Caco-2 (cell line): ENCODE results near the gene SLC36A3. TPM values are rescaled to one million over a fixed set of nuclear protein-coding genes. Genes with fewer than 3 reads are reported as not detected.
"Not testable (repeated sequence)": the region's sequence is repeated elsewhere in the genome, so short reads cannot be mapped to it uniquely, and the experiment has no call there.

Experiments used
- BruUV-seq: library from RNA; stranded (reverse); fragments of 400-500 nt; replicated peaks from 2 replicates; lab custom pipeline; 2021; lab: Mats Ljungman, UMichigan
- CTCF ChIA-PET: fragments of 300-600 bp; sonication (Branson Sonifier 250); formaldehyde crosslinking; loops from one replicate; lab custom pipeline; 2022; ENCODE audit warnings: antibody characterized with exemption; lab: Charles Lee
- POLR2A ChIA-PET: fragments of 300-600 bp; sonication (Branson Sonifier 250); formaldehyde crosslinking; loops from one replicate; lab custom pipeline; 2022; ENCODE audit warnings: antibody characterized with exemption; lab: Charles Lee
- DNase-seq, 2 experiments: peaks; one replicate each; pipeline versions ENCODE4 v3.0.0 to v3.0.0-alpha.2; 2020 to 2022
- H3K27me3 ChIP-seq: replicated peaks from 2 replicates; pipeline ENCODE4 v1.6.0; 2011; ENCODE audit warnings: low read length; ENCODE audit not compliant: control insufficient read depth, insufficient read depth
- H3K36me3 ChIP-seq: 2 replicates; pipeline ENCODE4 v1.5.1; 2011; ENCODE audit warnings: low read length; ENCODE audit not compliant: control insufficient read depth, insufficient read depth
- H3K4me1 ChIP-seq: fragments of 250-450 bp; sonication (Bioruptor Pico); 2 replicates; pipeline ENCODE4 v1.5.1; 2020; ENCODE audit warnings: mild to moderate bottlenecking
- H3K4me3 ChIP-seq: 2 replicates; pipeline ENCODE4 v1.5.1; 2011; ENCODE audit warnings: low read depth, mild to moderate bottlenecking, control low read depth, low read length
- H3K9me3 ChIP-seq: fragments of 250-450 bp; sonication (Bioruptor Pico); 2 replicates; pipeline ENCODE4 v1.5.1; 2020; ENCODE audit warnings: mild to moderate bottlenecking, moderate library complexity
- H3K27ac Mint-ChIP-seq: one replicate; pipeline ENCODE4 v1.8.0; 2022; ENCODE audit warnings: mixed read lengths; ENCODE audit not compliant: unreplicated experiment
- H3K27me3 Mint-ChIP-seq: one replicate; pipeline ENCODE4 v1.8.0; 2022; ENCODE audit warnings: mixed read lengths; ENCODE audit not compliant: insufficient read depth, unreplicated experiment
- H3K36me3 Mint-ChIP-seq: one replicate; pipeline ENCODE4 v1.8.0; 2022; ENCODE audit warnings: mild to moderate bottlenecking, mixed read lengths; ENCODE audit not compliant: insufficient read depth, unreplicated experiment
- H3K4me1 Mint-ChIP-seq: one replicate; pipeline ENCODE4 v1.8.0; 2022; ENCODE audit warnings: low read depth, mixed read lengths; ENCODE audit not compliant: unreplicated experiment
- H3K4me3 Mint-ChIP-seq: one replicate; pipeline ENCODE4 v1.8.0; 2022; ENCODE audit warnings: mild to moderate bottlenecking, moderate library complexity, mixed read lengths; ENCODE audit not compliant: unreplicated experiment
- H3K9me3 Mint-ChIP-seq: one replicate; pipeline ENCODE4 v1.8.0; 2022; ENCODE audit warnings: mixed read lengths; ENCODE audit not compliant: unreplicated experiment
- CTCF ChIP-seq, 2 experiments: fragments of 200-600 bp in 1 of 2; IDR thresholded peaks; 1 replicate in 1 of 2; 2 replicates in 1 of 2; pipeline versions ENCODE4 v1.5.1 to v1.8.0; 2011 to 2022; ENCODE audit warnings: antibody characterized with exemption in 1 of 2, control low read depth in 1 of 2, inconsistent platforms in 1 of 2, low read depth in 1 of 2, low read length in 1 of 2, mild to moderate bottlenecking in 1 of 2, moderate library complexity in 1 of 2; ENCODE audit not compliant: insufficient read depth in 1 of 2, severe bottlenecking in 1 of 2, unreplicated experiment in 1 of 2
- intact Hi-C: fragments of 100-400 bp; cut with micrococcal nuclease; formaldehyde crosslinking; loops from one replicate; pipeline ENCODE4 v1.10.0; 2022; ENCODE audit not compliant: unreplicated experiment
- total RNA-seq: library from RNA; stranded (reverse); gene quantifications from 2 replicates; pipeline ENCODE4 v1.2.3, GENCODE V29; 2022

The SLC36A3 gene
- total RNA-seq, 1 experiment from 2014 or later = not detected

- Histone ChIP-seq H3K4me1 (peaks cover 9% of the 10 kb centered on the region), H3K36me3 (no peaks in the 10 kb centered on the region), H3K9me3 (no peaks in the 10 kb centered on the region), H3K4me3 (no peak overlapping the region), H3K27me3 (no peaks in the 10 kb centered on the region)
- no peak overlapping the region for H3K27ac Mint-ChIP-seq
- ChIA-PET CTCF (interaction anchor here (0.7 to 1.1 kb wide), 2 partner anchors 76 to 115 kb away, joined by 3 to 5 read pairs; no protein-coding TSS in a partner anchor), POLR2A (interaction anchor here (0.6 kb wide), 1 partner anchor 112 kb away, joined by 3 read pairs; no protein-coding TSS in a partner anchor)
- BruUV-seq = no TSS peak
- H3K27me3 Mint-ChIP-seq = no peaks in the 10 kb centered on the region
- peak; percentile 20 to 60 for DNase-seq
- peaks cover 9% of the 10 kb centered on the region for H3K4me1 Mint-ChIP-seq
- no peak overlapping the region for H3K4me3 Mint-ChIP-seq
- intact Hi-C loops = no loop called here
- H3K36me3 Mint-ChIP-seq = no peaks in the 10 kb centered on the region
- no peak for TF ChIP-seq CTCF (IDR thresholded peaks at IDR 0.05; ENCODE audit: insufficient read depth in 1 of 2, low read depth in 1 of 2, low read length in 1 of 2, severe bottlenecking in 1 of 2, unreplicated experiment in 1 of 2)
- H3K9me3 Mint-ChIP-seq = no peaks in the 10 kb centered on the region
Measured at GRCh38 chr5:151240924-151241635, 62.5 kb downstream of the SLC36A3 start.

- CTCF ChIA-PET, H3K4me3 Mint-ChIP-seq, H3K4me1 ChIP-seq, H3K4me1 Mint-ChIP-seq, H3K4me3 ChIP-seq, POLR2A ChIA-PET, H3K9me3 ChIP-seq, H3K9me3 Mint-ChIP-seq, DNase-seq, H3K36me3 ChIP-seq, H3K27ac Mint-ChIP-seq, BruUV-seq, H3K27me3 Mint-ChIP-seq, intact Hi-C loops, H3K27me3 ChIP-seq, H3K36me3 Mint-ChIP-seq: not testable (repeated sequence)
Measured at GRCh38 chr5:151240268-151240835, 63.2 kb downstream of the SLC36A3 start.

GRCh38 chr5:151239237-151239861 lies 64.2 kb downstream of the SLC36A3 start:
- peaks cover 9% of the 10 kb centered on the region for H3K4me1 ChIP-seq
- peak; percentile 87 to 92 for TF ChIP-seq CTCF (IDR thresholded peaks at IDR 0.05; ENCODE audit: insufficient read depth in 1 of 2, low read depth in 1 of 2, low read length in 1 of 2, severe bottlenecking in 1 of 2, unreplicated experiment in 1 of 2)
- no peaks in the 10 kb centered on the region for H3K27me3 ChIP-seq
- intact Hi-C loops = loop anchor here (1.0 kb wide), 2 partner anchors 75 to 113 kb away; no protein-coding TSS in a partner anchor
- ChIA-PET POLR2A (no interaction called here), CTCF (interaction anchor here (0.7 to 1.7 kb wide), 10 partner anchors 10 to 237 kb away, joined by 3 to 13 read pairs (median 5); partner anchors contain the start of genes CCDC69 and GM2A)
- Mint-ChIP-seq H3K4me3 (no peak overlapping the region), H3K9me3 (no peaks in the 10 kb centered on the region), H3K27ac (no peak overlapping the region), H3K36me3 (no peaks in the 10 kb centered on the region), H3K4me1 (peaks cover 9% of the 10 kb centered on the region), H3K27me3 (no peaks in the 10 kb centered on the region)
- peak; percentile 70 to 74 for DNase-seq
- H3K9me3 ChIP-seq = no peaks in the 10 kb centered on the region
- H3K36me3 ChIP-seq = no peaks in the 10 kb centered on the region
- no peak overlapping the region for H3K4me3 ChIP-seq
- no TSS peak for BruUV-seq
